Liver (tissue), 9 donors: ENCODE results near the gene KCNJ1. TPM values are rescaled to one million over a fixed set of nuclear protein-coding genes. Genes with fewer than 3 reads are reported as not detected.

Experiments used
- DNase-seq: peaks from one replicate; pipeline ENCODE4 v3.0.0-alpha.2; 2017; ENCODE audit warnings: low spot score
- H3K27ac ChIP-seq, 2 donors: one replicate each; pipeline ENCODE4 v1.7.0; 2013; ENCODE audit warnings: inconsistent platforms in 2 of 2, low read length in 2 of 2, control low read depth in 1 of 2, low read depth in 1 of 2, mild to moderate bottlenecking in 1 of 2
- H3K27me3 ChIP-seq, 4 donors: one replicate each; pipeline versions ENCODE4 v1.6.1 to v1.7.0; 2013; ENCODE audit warnings: low read length in 3 of 4, inconsistent platforms in 1 of 4, mild to moderate bottlenecking in 1 of 4, moderate library complexity in 1 of 4; ENCODE audit not compliant: control insufficient read depth in 4 of 4, insufficient read depth in 4 of 4
- H3K36me3 ChIP-seq, 4 donors: one replicate each; pipeline versions ENCODE4 v1.6.1 to v1.7.0; 2013; ENCODE audit warnings: low read length in 3 of 4, mild to moderate bottlenecking in 3 of 4, low read depth in 1 of 4, moderate library complexity in 1 of 4; ENCODE audit not compliant: control insufficient read depth in 4 of 4, insufficient read depth in 3 of 4
- H3K4me1 ChIP-seq, 4 donors: one replicate each; pipeline versions ENCODE4 v1.6.1 to v1.7.0; 2013; ENCODE audit warnings: low read length in 3 of 4, mild to moderate bottlenecking in 3 of 4, moderate library complexity in 1 of 4; ENCODE audit not compliant: control insufficient read depth in 4 of 4, insufficient read depth in 4 of 4
- H3K4me3 ChIP-seq, 3 donors: one replicate each; pipeline versions ENCODE4 v1.6.1 to v1.7.0; 2013; ENCODE audit warnings: low read length in 3 of 3, control low read depth in 1 of 3, low read depth in 1 of 3, mild to moderate bottlenecking in 1 of 3
- H3K9ac ChIP-seq, 2 donors: one replicate each; pipeline ENCODE4 v1.7.0; 2013; ENCODE audit warnings: low read length in 2 of 2, mild to moderate bottlenecking in 2 of 2, moderate library complexity in 2 of 2, control low read depth in 1 of 2, low read depth in 1 of 2
- H3K9me3 ChIP-seq, 4 donors: one replicate each; pipeline versions ENCODE4 v1.6.1 to v1.7.0; 2013; ENCODE audit warnings: low read length in 3 of 4; ENCODE audit not compliant: control insufficient read depth in 4 of 4
- CTCF ChIP-seq: fragments of 150-350 bp; IDR thresholded peaks from 2 replicates; pipeline ENCODE4 v1.5.1; 2017; ENCODE audit warnings: improper control_type of control experiment, low read depth, low read length; ENCODE audit not compliant: missing input control
- EGR1 ChIP-seq, 2 donors: IDR thresholded peaks; 2 replicates each; pipeline ENCODE4 v1.6.1; 2016 to 2018; ENCODE audit warnings: antibody characterized with exemption in 2 of 2, low read depth in 2 of 2
- FOXA1 ChIP-seq: IDR thresholded peaks from 2 replicates; pipeline ENCODE4 v1.6.1; 2016; ENCODE audit warnings: antibody characterized with exemption
- FOXA2 ChIP-seq: IDR thresholded peaks from 2 replicates; pipeline ENCODE4 v1.6.1; 2016; ENCODE audit warnings: antibody characterized with exemption
- GABPA ChIP-seq, 2 donors: IDR thresholded peaks in 1 of 2; conservative IDR thresholded peaks in 1 of 2; 2 replicates each; pipeline ENCODE4 v1.6.1; 2016; ENCODE audit warnings: antibody characterized with exemption in 2 of 2, mild to moderate bottlenecking in 1 of 2, moderate library complexity in 1 of 2
- HNF4A ChIP-seq, 2 donors: conservative IDR thresholded peaks; 2 replicates each; pipeline ENCODE4 v1.6.1; 2016; ENCODE audit warnings: antibody characterized with exemption in 2 of 2, mild to moderate bottlenecking in 2 of 2
- HNF4G ChIP-seq: IDR thresholded peaks from 2 replicates; pipeline ENCODE4 v1.6.1; 2016; ENCODE audit warnings: antibody characterized with exemption
- JUND ChIP-seq, 2 donors: IDR thresholded peaks; 2 replicates each; pipeline ENCODE4 v1.6.1; 2016; ENCODE audit warnings: antibody characterized with exemption in 2 of 2
- MAX ChIP-seq: IDR thresholded peaks from 2 replicates; pipeline ENCODE4 v1.6.1; 2016; ENCODE audit warnings: antibody characterized with exemption
- NR2F2 ChIP-seq: IDR thresholded peaks from 2 replicates; pipeline ENCODE4 v1.6.1; 2016; ENCODE audit warnings: antibody characterized with exemption
- RAD21 ChIP-seq, 2 donors: IDR thresholded peaks; 2 replicates each; pipeline ENCODE4 v1.6.1; 2016; ENCODE audit warnings: antibody characterized with exemption in 2 of 2, mild to moderate bottlenecking in 2 of 2
- RXRA ChIP-seq, 2 donors: IDR thresholded peaks; 2 replicates each; pipeline ENCODE4 v1.6.1; 2017 to 2018; ENCODE audit warnings: antibody characterized with exemption in 2 of 2, mild to moderate bottlenecking in 1 of 2
- SP1 ChIP-seq: IDR thresholded peaks from 2 replicates; pipeline ENCODE4 v1.6.1; 2018; ENCODE audit warnings: antibody characterized with exemption, mild to moderate bottlenecking
- TAF1 ChIP-seq: conservative IDR thresholded peaks from 2 replicates; pipeline ENCODE4 v1.6.1; 2016; ENCODE audit warnings: antibody characterized with exemption, mild to moderate bottlenecking
- YY1 ChIP-seq: IDR thresholded peaks from 2 replicates; pipeline ENCODE4 v1.6.1; 2016; ENCODE audit warnings: antibody characterized with exemption, mild to moderate bottlenecking
- WGBS: extraction: QIAGEN DNeasy Blood & Tissue Kit; methylation state at CpG from one replicate; pipeline ENCODE4 v1.1.7; 2013; 5-methylcytosine and 5-hydroxymethylcytosine counted together
- polyA plus RNA-seq, 2 donors: library from polyadenylated mRNA; stranded (reverse) in 1 of 2; unstranded in 1 of 2; fragments of 200-250 nt in 1 of 2; fragments of >200 nt in 1 of 2; fragmentation: Nextera tagmentation in 1 of 2; extraction: Ambion mirVana in 1 of 2; gene quantifications; one replicate each; pipeline versions ENCODE4 v1.2.1 to v1.2.3, GENCODE V29; 2013 to 2015
- total RNA-seq, 2 donors: library from RNA; depleted of rRNA; stranded (reverse); fragments of >200 nt; gene quantifications; one replicate each; pipeline ENCODE4 v1.2.3, GENCODE V29; 2014
- TF ChIP-seq, protein P1 (sequence below): IDR thresholded peaks from 2 replicates; pipeline ENCODE4 v1.6.1; 2016; ENCODE audit warnings: antibody characterized with exemption
- TF ChIP-seq, protein P2 (sequence below): IDR thresholded peaks from 2 replicates; pipeline ENCODE4 v1.6.1; 2016; ENCODE audit warnings: antibody characterized with exemption
- TF ChIP-seq, protein P3 (sequence below): IDR thresholded peaks from 2 replicates; pipeline ENCODE4 v1.6.1; 2016; ENCODE audit warnings: antibody characterized with exemption, mild to moderate bottlenecking
- donor health status: healthy.
- donor health status: healthy.
- donor health status: healthy.
- donor health status: healthy.
- donor health status: healthy.

KCNJ1 gene
- total and polyA plus RNA-seq, 4 donors = 0.14 to 0.23 TPM; not detected in 2

- TF ChIP-seq, protein P1, sequence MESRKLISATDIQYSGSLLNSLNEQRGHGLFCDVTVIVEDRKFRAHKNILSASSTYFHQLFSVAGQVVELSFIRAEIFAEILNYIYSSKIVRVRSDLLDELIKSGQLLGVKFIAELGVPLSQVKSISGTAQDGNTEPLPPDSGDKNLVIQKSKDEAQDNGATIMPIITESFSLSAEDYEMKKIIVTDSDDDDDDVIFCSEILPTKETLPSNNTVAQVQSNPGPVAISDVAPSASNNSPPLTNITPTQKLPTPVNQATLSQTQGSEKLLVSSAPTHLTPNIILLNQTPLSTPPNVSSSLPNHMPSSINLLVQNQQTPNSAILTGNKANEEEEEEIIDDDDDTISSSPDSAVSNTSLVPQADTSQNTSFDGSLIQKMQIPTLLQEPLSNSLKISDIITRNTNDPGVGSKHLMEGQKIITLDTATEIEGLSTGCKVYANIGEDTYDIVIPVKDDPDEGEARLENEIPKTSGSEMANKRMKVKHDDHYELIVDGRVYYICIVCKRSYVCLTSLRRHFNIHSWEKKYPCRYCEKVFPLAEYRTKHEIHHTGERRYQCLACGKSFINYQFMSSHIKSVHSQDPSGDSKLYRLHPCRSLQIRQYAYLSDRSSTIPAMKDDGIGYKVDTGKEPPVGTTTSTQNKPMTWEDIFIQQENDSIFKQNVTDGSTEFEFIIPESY = no peak
- TF ChIP-seq HNF4A (conservative IDR thresholded peaks at IDR 0.05) (no peak), GABPA (IDR thresholded peaks at IDR 0.05 in 1 of 2, conservative IDR thresholded peaks at IDR 0.05 in 1 of 2) (no peak), FOXA2 (no peak), RAD21 (IDR thresholded peaks at IDR 0.05) (no peak)
- TF ChIP-seq, protein P2, sequence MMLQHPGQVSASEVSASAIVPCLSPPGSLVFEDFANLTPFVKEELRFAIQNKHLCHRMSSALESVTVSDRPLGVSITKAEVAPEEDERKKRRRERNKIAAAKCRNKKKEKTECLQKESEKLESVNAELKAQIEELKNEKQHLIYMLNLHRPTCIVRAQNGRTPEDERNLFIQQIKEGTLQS = no peak
Observed at GRCh38 chr11:128911239-128911638, 44.1 kb upstream of the KCNJ1 start (continued).

GRCh38 chr11:128910576-128910975, 43.5 kb upstream of the KCNJ1 start:
- peaks cover 0 to 3% (median 1%) of the 10 kb centered on the region in 4 donors for H3K27me3 ChIP-seq
- no peak overlapping the region for H3K9ac ChIP-seq
- no peak overlapping the region for H3K27ac ChIP-seq
- H3K4me1 ChIP-seq = peaks cover 0 to 6% (median 2%) of the 10 kb centered on the region in 4 donors
- H3K36me3 ChIP-seq = no peaks in the 10 kb centered on the region
- H3K9me3 ChIP-seq = no peaks in the 10 kb centered on the region
- 96% methylated on average over 3 of the region's 3 CpGs for WGBS
- DNase-seq = no peak
- H3K4me3 ChIP-seq = no peak overlapping the region
- TF ChIP-seq MAX = no peak
- TF ChIP-seq CTCF = no peak
- TF ChIP-seq, protein P2 = no peak
- TF ChIP-seq, protein P3, sequence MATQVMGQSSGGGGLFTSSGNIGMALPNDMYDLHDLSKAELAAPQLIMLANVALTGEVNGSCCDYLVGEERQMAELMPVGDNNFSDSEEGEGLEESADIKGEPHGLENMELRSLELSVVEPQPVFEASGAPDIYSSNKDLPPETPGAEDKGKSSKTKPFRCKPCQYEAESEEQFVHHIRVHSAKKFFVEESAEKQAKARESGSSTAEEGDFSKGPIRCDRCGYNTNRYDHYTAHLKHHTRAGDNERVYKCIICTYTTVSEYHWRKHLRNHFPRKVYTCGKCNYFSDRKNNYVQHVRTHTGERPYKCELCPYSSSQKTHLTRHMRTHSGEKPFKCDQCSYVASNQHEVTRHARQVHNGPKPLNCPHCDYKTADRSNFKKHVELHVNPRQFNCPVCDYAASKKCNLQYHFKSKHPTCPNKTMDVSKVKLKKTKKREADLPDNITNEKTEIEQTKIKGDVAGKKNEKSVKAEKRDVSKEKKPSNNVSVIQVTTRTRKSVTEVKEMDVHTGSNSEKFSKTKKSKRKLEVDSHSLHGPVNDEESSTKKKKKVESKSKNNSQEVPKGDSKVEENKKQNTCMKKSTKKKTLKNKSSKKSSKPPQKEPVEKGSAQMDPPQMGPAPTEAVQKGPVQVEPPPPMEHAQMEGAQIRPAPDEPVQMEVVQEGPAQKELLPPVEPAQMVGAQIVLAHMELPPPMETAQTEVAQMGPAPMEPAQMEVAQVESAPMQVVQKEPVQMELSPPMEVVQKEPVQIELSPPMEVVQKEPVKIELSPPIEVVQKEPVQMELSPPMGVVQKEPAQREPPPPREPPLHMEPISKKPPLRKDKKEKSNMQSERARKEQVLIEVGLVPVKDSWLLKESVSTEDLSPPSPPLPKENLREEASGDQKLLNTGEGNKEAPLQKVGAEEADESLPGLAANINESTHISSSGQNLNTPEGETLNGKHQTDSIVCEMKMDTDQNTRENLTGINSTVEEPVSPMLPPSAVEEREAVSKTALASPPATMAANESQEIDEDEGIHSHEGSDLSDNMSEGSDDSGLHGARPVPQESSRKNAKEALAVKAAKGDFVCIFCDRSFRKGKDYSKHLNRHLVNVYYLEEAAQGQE = no peak
- no peak for TF ChIP-seq EGR1 (IDR thresholded peaks at IDR 0.05; ENCODE audit: low read depth in 2 of 2)
- TF ChIP-seq TAF1 = no peak
- TF ChIP-seq SP1 = no peak
- no peak for TF ChIP-seq HNF4A (conservative IDR thresholded peaks at IDR 0.05)
- TF ChIP-seq HNF4G = no peak
- TF ChIP-seq FOXA2 = no peak
- no peak for TF ChIP-seq GABPA (IDR thresholded peaks at IDR 0.05 in 1 of 2, conservative IDR thresholded peaks at IDR 0.05 in 1 of 2)
- no peak for TF ChIP-seq RAD21 (IDR thresholded peaks at IDR 0.05)
- TF ChIP-seq RXRA (IDR thresholded peaks at IDR 0.05) = no peak
- no peak for TF ChIP-seq JUND (IDR thresholded peaks at IDR 0.05)
- TF ChIP-seq, protein P1 = no peak
- no peak for TF ChIP-seq YY1
- no peak for TF ChIP-seq FOXA1
- TF ChIP-seq NR2F2 = no peak
